GM12878 (cell line): ENCODE data around the gene OR4C11. TPM values are rescaled to one million over a fixed set of nuclear protein-coding genes. Genes with fewer than 3 reads are reported as not detected.
A peak's percentile ranks its signal among the peaks of the same experiment; 100 is the strongest.

Experiments used
- ATAC-seq: fragments of 200-7000 bp; cut with Tn5 transposase; 3 replicates; pipeline ENCODE4 v1.9.1; 2020; ENCODE audit warnings: mild to moderate bottlenecking, moderate library complexity
- BruUV-seq: library from RNA; stranded (reverse); fragments of 400-500 nt; replicated peaks from 2 replicates; lab custom pipeline; 2021; lab: Mats Ljungman, UMichigan
- CTCF ChIA-PET: fragments of 300-600 bp; sonication (Branson Sonifier 250); formaldehyde crosslinking; extraction: SDS; loops from one replicate; lab custom pipeline; 2021; ENCODE audit warnings: inconsistent platforms; lab: Yijun Ruan, JAX
- POLR2A ChIA-PET: fragments of 350-600 bp; formaldehyde crosslinking; extraction: SDS; loops from one replicate; lab custom pipeline; 2021; ENCODE audit warnings: inconsistent platforms; lab: Charles Lee
- RAD21 ChIA-PET: fragments of 300-600 bp; sonication (Branson Sonifier 250); formaldehyde crosslinking; loops from one replicate; lab custom pipeline; 2023; ENCODE audit warnings: antibody characterized with exemption; ENCODE audit not compliant: unreplicated experiment; lab: Charles Lee
- SMC1A ChIA-PET: fragments of 300-600 bp; sonication (Branson Sonifier 250); formaldehyde crosslinking; loops from one replicate; lab custom pipeline; 2023; ENCODE audit not compliant: unreplicated experiment, uncharacterized antibody; lab: Charles Lee
- DNase-seq: peaks from one replicate; pipeline ENCODE4 v3.0.0-alpha.2; 2011; ENCODE audit warnings: low read depth, low spot score
- FAIRE-seq: peaks from 3 replicates; lab custom pipeline; 2011; peaks lifted over from hg19 to GRCh38; lab: Jason Lieb, UNC
- H2AFZ ChIP-seq: 2 replicates; pipeline ENCODE4 v1.6.0; 2011; ENCODE audit warnings: low read depth, low read length, control low read depth; ENCODE audit not compliant: control insufficient read depth
- H3K27ac ChIP-seq: 2 replicates; pipeline ENCODE4 v1.5.1; 2011; ENCODE audit warnings: control low read depth; ENCODE audit not compliant: control insufficient read depth, insufficient read depth
- H3K27me3 ChIP-seq, 2 experiments: replicated peaks in 1 of 2; 2 replicates each; pipeline versions ENCODE4 v1.6.0 to v1.6.1; 2011; ENCODE audit warnings: low read length in 1 of 2; ENCODE audit not compliant: control insufficient read depth in 2 of 2, insufficient read depth in 2 of 2
- H3K36me3 ChIP-seq, 2 experiments: 2 replicates each; pipeline ENCODE4 v1.5.1; 2011; ENCODE audit warnings: low read length in 1 of 2; ENCODE audit not compliant: control insufficient read depth in 2 of 2, insufficient read depth in 2 of 2
- H3K4me1 ChIP-seq: 2 replicates; pipeline ENCODE4 v1.6.1; 2011; ENCODE audit warnings: mild to moderate bottlenecking, low read length, moderate library complexity, mixed read lengths; ENCODE audit not compliant: control insufficient read depth, insufficient read depth
- H3K4me2 ChIP-seq: 2 replicates; pipeline ENCODE4 v1.6.0; 2011; ENCODE audit warnings: control low read depth; ENCODE audit not compliant: control insufficient read depth, insufficient read depth
- H3K4me3 ChIP-seq: fragments of 200-600 bp; sonication (generic); 2 replicates; pipeline ENCODE4 v1.5.1; 2016
- H3K79me2 ChIP-seq: 2 replicates; pipeline ENCODE4 v1.6.0; 2011; ENCODE audit warnings: low read length; ENCODE audit not compliant: control insufficient read depth, insufficient read depth
- H3K9ac ChIP-seq: 2 replicates; pipeline ENCODE4 v1.8.0; 2011; ENCODE audit warnings: low read length, control low read depth, mixed read lengths; ENCODE audit not compliant: control insufficient read depth, insufficient read depth
- H3K9me3 ChIP-seq: replicated peaks from 3 replicates; pipeline ENCODE4 v1.5.1; 2011; ENCODE audit warnings: mild to moderate bottlenecking, low read length; ENCODE audit not compliant: control insufficient read depth, insufficient read depth
- H4K20me1 ChIP-seq: 2 replicates; pipeline ENCODE4 v1.6.0; 2011; ENCODE audit not compliant: control insufficient read depth, insufficient read depth
- ATF7 ChIP-seq: fragments of 450-650 bp; IDR thresholded peaks from 2 replicates; pipeline ENCODE4 v1.6.1; 2016; ENCODE audit warnings: low read depth, mild to moderate bottlenecking
- BHLHE40 ChIP-seq, 2 experiments: fragments of 450-650 bp in 1 of 2; IDR thresholded peaks; 2 replicates each; pipeline ENCODE4 v1.6.1; 2011 to 2017; ENCODE audit warnings: low read depth in 2 of 2, borderline replicate concordance in 1 of 2, improper control_type of control experiment in 1 of 2, low read length in 1 of 2, mild to moderate bottlenecking in 1 of 2
- CEBPB ChIP-seq, 2 experiments: fragments of 150-350 bp in 1 of 2; IDR thresholded peaks; 2 replicates each; pipeline ENCODE4 v1.6.1; 2012 to 2014; ENCODE audit warnings: low read depth in 2 of 2, low read length in 2 of 2, borderline replicate concordance in 1 of 2, inconsistent platforms in 1 of 2
- IKZF1 ChIP-seq: fragments of 450-650 bp; conservative IDR thresholded peaks from 2 replicates; pipeline ENCODE4 v1.6.1; 2017; ENCODE audit warnings: antibody characterized with exemption, mild to moderate bottlenecking
- MXI1 ChIP-seq: fragments of 150-350 bp; IDR thresholded peaks from 2 replicates; pipeline ENCODE4 v1.6.1; 2011; ENCODE audit warnings: low read depth, mild to moderate bottlenecking, inconsistent platforms, low read length, improper control_type of control experiment
- NBN ChIP-seq: fragments of 450-650 bp; IDR thresholded peaks from 2 replicates; pipeline ENCODE4 v1.6.1; 2016
- NFXL1 ChIP-seq: fragments of 450-650 bp; IDR thresholded peaks from 2 replicates; pipeline ENCODE4 v1.6.1; 2017; ENCODE audit warnings: antibody characterized with exemption, mild to moderate bottlenecking, borderline replicate concordance
- RCOR1 ChIP-seq: conservative IDR thresholded peaks from 2 replicates; pipeline ENCODE4 v1.6.1; 2012; ENCODE audit warnings: low read depth, low read length, improper control_type of control experiment
- TCF12 ChIP-seq: IDR thresholded peaks from 2 replicates; pipeline ENCODE4 v1.6.1; 2011; ENCODE audit warnings: low read depth, mild to moderate bottlenecking, low read length
- ZZZ3 ChIP-seq: IDR thresholded peaks from 2 replicates; pipeline ENCODE4 v1.6.1; 2011; ENCODE audit warnings: low read depth; ENCODE audit not compliant: control insufficient read depth, insufficient read length
- WGBS: methylation state at CpG from one replicate; pipeline ENCODE4 v1.1.6; 2016; ENCODE audit warnings: low lambda C conversion rate; ENCODE audit not compliant: insufficient replicate concordance, insufficient coverage; ENCODE audit errors: missing lambda C conversion rate; 5-methylcytosine and 5-hydroxymethylcytosine counted together
- in situ Hi-C: fragments of 300-500 bp; cut with MboI; formaldehyde crosslinking; loops from 9 replicates; pipeline ENCODE4 v1.14.3; 2018; ENCODE audit warnings: mixed read lengths
- intact Hi-C: fragments of 100-400 bp; cut with micrococcal nuclease; formaldehyde crosslinking; loops from one replicate; pipeline ENCODE4 v1.14.2; 2022; ENCODE audit not compliant: unreplicated experiment
- polyA plus RNA-seq, 11 experiments: library from polyadenylated mRNA; depleted of rRNA in 4 of 11; unstranded in 6 of 11; stranded (reverse) in 5 of 11; fragments of >200 nt; fragmentation: Nextera tagmentation in 4 of 11; fragmentation: Illumina TruSeq in 1 of 11; extraction: Ambion mirVana in 4 of 11; extraction: Trizol in 1 of 11; gene quantifications; 1 replicate in 1 of 11; 2 replicates in 10 of 11; pipeline versions ENCODE4 v1.2.1 to v1.2.3, GENCODE V29; 2011 to 2016; ENCODE audit warnings: inconsistent platforms in 2 of 11, missing spikeins in 2 of 11, low read depth in 1 of 11
- total RNA-seq, 4 experiments: library from RNA; depleted of rRNA in 3 of 4; stranded (reverse); fragments of >200 nt in 3 of 4; fragmentation: Illumina TruSeq in 1 of 4; extraction: Trizol in 1 of 4; gene quantifications; 2 replicates each; pipeline versions ENCODE4 v1.2.1 to v1.2.3, GENCODE V29; 2013 to 2021
- TF ChIP-seq, protein P1 (sequence below): fragments of 450-650 bp; IDR thresholded peaks from 2 replicates; pipeline ENCODE4 v1.6.1; 2018; ENCODE audit warnings: borderline replicate concordance, mild to moderate bottlenecking; ENCODE audit not compliant: partially characterized antibody
- TF ChIP-seq, protein P2 (sequence below): fragments of 450-650 bp; IDR thresholded peaks from 2 replicates; pipeline ENCODE4 v1.6.1; 2017; ENCODE audit warnings: antibody characterized with exemption, mild to moderate bottlenecking, moderate library complexity
- TF ChIP-seq, protein P3 (sequence below): fragments of 150-350 bp; IDR thresholded peaks from 2 replicates; pipeline ENCODE4 v1.6.1; 2016; ENCODE audit warnings: low read depth, low read length
- TF ChIP-seq, protein P4 (sequence below): fragments of 450-650 bp; IDR thresholded peaks from 2 replicates; pipeline ENCODE4 v1.6.1; 2017; ENCODE audit warnings: borderline replicate concordance

Gene OR4C11
- total and polyA plus RNA-seq, 10 of the 15 experiments (the other 5 are each of a cell fraction or from before 2014, with no cell fraction given) = not detected

DNA sequence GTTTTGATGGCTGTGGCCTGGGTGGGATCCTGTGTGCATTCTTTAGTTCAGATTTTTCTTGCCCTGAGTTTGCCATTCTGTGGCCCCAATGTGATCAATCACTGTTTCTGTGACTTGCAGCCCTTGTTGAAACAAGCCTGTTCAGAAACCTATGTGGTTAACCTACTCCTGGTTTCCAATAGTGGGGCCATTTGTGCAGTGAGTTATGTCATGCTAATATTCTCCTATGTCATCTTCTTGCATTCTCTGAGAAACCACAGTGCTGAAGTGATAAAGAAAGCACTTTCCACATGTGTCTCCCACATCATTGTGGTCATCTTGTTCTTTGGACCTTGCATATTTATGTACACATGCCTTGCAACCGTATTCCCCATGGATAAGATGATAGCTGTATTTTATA lies 34.9 kb downstream of the OR4C11 start:
- CTCF ChIA-PET = no interaction called here
- 0% methylated on average over 1 of the region's 1 CpG for WGBS
- H3K9me3 ChIP-seq = no peaks in the 10 kb centered on the region; the same call in 2 of the 3 replicates
- no peaks in the 10 kb centered on the region for H4K20me1 ChIP-seq
- SMC1A ChIA-PET = interaction anchor here (1.2 kb wide), 1 partner anchor 99 kb away, joined by 3 read pairs; no protein-coding TSS in a partner anchor
- no TSS peak for BruUV-seq
- H3K4me3 ChIP-seq = no peak overlapping the region
- no peaks in the 10 kb centered on the region for H3K27me3 ChIP-seq
- H3K27ac ChIP-seq = no peak overlapping the region
- RAD21 ChIA-PET = no interaction called here
- no peak overlapping the region for H3K4me2 ChIP-seq
- H3K36me3 ChIP-seq = no peaks in the 10 kb centered on the region
- POLR2A ChIA-PET = no interaction called here
- intact Hi-C loops (no loop called here), in situ Hi-C loops (no loop called here)
- no peak overlapping the region for H2AFZ ChIP-seq
- H3K4me1 ChIP-seq = no peaks in the 10 kb centered on the region
- FAIRE-seq (no peak), DNase-seq (no peak), ATAC-seq (peak; percentile 96)
- H3K79me2 ChIP-seq = no peaks in the 10 kb centered on the region
- no peak overlapping the region for H3K9ac ChIP-seq
- TF ChIP-seq ZZZ3 (no peak), ATF7 (peak; percentile 67), MXI1 (no peak), IKZF1 (peak; percentile 70), NFXL1 (no peak), BHLHE40 (IDR thresholded peaks at IDR 0.05; ENCODE audit: borderline replicate concordance in 1 of 2, low read depth in 2 of 2, low read length in 1 of 2) (peak in 1 of 2 experiments; percentile 22; a peak in 1 of 4 replicates), NBN (no peak), TCF12 (no peak), CEBPB (IDR thresholded peaks at IDR 0.05; ENCODE audit: borderline replicate concordance in 1 of 2, low read depth in 2 of 2, low read length in 2 of 2) (no peak), RCOR1 (no peak)
- TF ChIP-seq, protein P1, sequence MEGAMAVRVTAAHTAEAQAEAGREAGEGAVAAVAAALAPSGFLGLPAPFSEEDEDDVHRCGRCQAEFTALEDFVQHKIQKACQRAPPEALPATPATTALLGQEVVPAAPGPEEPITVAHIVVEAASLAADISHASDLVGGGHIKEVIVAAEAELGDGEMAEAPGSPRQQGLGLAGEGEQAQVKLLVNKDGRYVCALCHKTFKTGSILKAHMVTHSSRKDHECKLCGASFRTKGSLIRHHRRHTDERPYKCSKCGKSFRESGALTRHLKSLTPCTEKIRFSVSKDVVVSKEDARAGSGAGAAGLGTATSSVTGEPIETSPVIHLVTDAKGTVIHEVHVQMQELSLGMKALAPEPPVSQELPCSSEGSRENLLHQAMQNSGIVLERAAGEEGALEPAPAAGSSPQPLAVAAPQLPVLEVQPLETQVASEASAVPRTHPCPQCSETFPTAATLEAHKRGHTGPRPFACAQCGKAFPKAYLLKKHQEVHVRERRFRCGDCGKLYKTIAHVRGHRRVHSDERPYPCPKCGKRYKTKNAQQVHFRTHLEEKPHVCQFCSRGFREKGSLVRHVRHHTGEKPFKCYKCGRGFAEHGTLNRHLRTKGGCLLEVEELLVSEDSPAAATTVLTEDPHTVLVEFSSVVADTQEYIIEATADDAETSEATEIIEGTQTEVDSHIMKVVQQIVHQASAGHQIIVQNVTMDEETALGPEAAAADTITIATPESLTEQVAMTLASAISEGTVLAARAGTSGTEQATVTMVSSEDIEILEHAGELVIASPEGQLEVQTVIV = no peak
- TF ChIP-seq, protein P2, sequence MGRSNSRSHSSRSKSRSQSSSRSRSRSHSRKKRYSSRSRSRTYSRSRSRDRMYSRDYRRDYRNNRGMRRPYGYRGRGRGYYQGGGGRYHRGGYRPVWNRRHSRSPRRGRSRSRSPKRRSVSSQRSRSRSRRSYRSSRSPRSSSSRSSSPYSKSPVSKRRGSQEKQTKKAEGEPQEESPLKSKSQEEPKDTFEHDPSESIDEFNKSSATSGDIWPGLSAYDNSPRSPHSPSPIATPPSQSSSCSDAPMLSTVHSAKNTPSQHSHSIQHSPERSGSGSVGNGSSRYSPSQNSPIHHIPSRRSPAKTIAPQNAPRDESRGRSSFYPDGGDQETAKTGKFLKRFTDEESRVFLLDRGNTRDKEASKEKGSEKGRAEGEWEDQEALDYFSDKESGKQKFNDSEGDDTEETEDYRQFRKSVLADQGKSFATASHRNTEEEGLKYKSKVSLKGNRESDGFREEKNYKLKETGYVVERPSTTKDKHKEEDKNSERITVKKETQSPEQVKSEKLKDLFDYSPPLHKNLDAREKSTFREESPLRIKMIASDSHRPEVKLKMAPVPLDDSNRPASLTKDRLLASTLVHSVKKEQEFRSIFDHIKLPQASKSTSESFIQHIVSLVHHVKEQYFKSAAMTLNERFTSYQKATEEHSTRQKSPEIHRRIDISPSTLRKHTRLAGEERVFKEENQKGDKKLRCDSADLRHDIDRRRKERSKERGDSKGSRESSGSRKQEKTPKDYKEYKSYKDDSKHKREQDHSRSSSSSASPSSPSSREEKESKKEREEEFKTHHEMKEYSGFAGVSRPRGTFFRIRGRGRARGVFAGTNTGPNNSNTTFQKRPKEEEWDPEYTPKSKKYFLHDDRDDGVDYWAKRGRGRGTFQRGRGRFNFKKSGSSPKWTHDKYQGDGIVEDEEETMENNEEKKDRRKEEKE = no peak
- TF ChIP-seq, protein P3, sequence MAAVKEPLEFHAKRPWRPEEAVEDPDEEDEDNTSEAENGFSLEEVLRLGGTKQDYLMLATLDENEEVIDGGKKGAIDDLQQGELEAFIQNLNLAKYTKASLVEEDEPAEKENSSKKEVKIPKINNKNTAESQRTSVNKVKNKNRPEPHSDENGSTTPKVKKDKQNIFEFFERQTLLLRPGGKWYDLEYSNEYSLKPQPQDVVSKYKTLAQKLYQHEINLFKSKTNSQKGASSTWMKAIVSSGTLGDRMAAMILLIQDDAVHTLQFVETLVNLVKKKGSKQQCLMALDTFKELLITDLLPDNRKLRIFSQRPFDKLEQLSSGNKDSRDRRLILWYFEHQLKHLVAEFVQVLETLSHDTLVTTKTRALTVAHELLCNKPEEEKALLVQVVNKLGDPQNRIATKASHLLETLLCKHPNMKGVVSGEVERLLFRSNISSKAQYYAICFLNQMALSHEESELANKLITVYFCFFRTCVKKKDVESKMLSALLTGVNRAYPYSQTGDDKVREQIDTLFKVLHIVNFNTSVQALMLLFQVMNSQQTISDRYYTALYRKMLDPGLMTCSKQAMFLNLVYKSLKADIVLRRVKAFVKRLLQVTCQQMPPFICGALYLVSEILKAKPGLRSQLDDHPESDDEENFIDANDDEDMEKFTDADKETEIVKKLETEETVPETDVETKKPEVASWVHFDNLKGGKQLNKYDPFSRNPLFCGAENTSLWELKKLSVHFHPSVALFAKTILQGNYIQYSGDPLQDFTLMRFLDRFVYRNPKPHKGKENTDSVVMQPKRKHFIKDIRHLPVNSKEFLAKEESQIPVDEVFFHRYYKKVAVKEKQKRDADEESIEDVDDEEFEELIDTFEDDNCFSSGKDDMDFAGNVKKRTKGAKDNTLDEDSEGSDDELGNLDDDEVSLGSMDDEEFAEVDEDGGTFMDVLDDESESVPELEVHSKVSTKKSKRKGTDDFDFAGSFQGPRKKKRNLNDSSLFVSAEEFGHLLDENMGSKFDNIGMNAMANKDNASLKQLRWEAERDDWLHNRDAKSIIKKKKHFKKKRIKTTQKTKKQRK = no peak
- TF ChIP-seq, protein P4, sequence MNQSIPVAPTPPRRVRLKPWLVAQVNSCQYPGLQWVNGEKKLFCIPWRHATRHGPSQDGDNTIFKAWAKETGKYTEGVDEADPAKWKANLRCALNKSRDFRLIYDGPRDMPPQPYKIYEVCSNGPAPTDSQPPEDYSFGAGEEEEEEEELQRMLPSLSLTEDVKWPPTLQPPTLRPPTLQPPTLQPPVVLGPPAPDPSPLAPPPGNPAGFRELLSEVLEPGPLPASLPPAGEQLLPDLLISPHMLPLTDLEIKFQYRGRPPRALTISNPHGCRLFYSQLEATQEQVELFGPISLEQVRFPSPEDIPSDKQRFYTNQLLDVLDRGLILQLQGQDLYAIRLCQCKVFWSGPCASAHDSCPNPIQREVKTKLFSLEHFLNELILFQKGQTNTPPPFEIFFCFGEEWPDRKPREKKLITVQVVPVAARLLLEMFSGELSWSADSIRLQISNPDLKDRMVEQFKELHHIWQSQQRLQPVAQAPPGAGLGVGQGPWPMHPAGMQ = no peak
